ENCODE measurements around the gene ME3.

Gene ME3

GRCh38 chr11:86579406-86579731 is 93.0 kb downstream of the ME3 start:
- no peaks in the 10 kb centered on the region for H3K36me3 ChIP-seq (replicated peaks)
- TF ChIP-seq CTCF (IDR thresholded peaks at IDR 0.05; ENCODE audit: low read depth, low read length, missing control alignments), result no peak
- DNase-seq, result no peak
- no peaks in the 10 kb centered on the region for H3K27me3 ChIP-seq (replicated peaks)
- H3K4me3 ChIP-seq (ENCODE audit: low read depth, low read length), result no peak overlapping the region
- peak overlapping the region; percentile 93 for H3K27ac ChIP-seq
- in situ Hi-C loops (cut with HindIII; ENCODE audit: low pct_ligation_motif_present, low sequenced_read_pairs), result no loop called here

DNA sequence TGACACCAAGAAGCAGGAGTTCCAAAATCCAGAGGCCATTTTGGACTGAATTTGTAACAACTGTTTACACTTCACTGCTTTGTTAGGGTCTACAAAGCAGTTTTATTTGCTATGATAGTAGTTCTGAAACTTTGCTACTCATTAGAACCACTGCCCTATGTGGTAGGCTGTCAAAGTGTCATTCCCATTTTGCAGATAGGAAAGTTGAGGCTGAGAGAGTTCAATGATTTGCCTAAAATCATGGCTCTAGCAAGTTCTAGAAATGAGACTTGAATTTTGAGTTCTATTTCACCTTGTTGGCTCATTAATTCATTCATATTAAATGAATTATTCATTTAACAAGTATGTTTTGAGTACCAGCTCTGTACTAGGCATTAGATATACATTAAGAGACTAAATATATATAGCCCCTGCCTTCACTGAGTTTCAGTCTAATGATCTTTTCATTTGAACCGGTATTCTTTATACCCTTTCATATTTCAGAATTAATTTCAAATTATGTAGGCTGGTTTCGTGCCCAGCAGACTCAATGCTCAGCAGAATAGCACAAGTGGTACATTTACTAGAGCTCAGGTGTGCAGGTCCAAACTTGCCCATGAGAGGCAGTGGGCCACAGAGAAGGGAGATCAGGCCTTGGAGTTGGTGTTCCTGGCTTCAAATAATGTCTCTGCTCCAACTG is 93.5 kb downstream of the ME3 start:
- no peak for TF ChIP-seq CTCF (IDR thresholded peaks at IDR 0.05; ENCODE audit: low read depth, low read length, missing control alignments)
- Histone ChIP-seq H3K36me3 (replicated peaks) (no peaks in the 10 kb centered on the region), H3K27me3 (replicated peaks) (no peaks in the 10 kb centered on the region), H3K27ac (peak overlapping the region; percentile 93), H3K4me3 (ENCODE audit: low read depth, low read length) (no peak overlapping the region)
- no peak for DNase-seq
- in situ Hi-C loops (cut with HindIII; ENCODE audit: low pct_ligation_motif_present, low sequenced_read_pairs), result no loop called here

DNA sequence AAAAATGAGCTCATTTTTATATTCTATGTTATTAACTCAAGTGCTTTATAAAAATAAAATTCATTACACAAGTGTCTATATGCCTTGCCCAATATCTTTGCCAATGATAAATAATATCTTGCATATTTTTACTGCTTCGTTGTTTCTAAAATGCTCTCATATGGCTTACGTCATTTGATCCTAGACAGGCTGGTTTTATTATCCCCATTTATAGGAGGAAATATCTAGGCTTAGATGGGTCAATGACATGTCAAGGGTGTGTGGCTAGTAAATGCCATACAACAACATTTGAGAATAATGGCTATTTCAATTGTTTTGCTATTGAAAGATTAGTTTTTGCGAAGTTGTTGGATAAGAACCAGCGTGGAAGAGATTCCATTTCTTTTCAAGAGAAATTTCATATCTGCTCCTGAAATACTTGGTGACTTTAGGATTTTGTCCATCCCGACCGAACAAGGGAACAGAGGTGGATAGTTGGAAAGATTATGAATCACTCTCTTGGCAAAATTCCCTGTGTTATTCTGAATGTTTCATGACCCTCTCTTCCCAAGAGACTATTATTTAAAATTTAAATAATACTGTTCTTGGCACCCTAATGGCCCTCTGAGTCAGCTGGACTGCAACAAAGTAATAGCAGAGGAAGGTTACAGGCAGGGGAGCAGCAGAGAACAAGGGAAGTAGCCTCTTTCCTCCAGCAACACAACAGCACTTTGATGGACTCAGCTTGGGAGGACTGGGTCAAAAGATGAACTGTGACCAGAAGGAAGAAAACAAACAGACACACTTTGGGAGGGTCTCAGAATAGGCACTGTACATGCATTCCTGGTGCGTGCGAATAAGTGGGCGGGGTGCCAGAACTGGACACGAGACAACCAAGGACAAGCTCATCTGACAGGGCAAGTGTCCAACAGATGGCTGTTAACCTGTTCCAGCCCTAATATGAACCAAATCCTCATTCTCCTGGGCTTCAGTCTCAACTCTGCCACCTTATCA is 94.5 kb downstream of the ME3 start:
- no peaks in the 10 kb centered on the region for H3K27me3 ChIP-seq (replicated peaks)
- TF ChIP-seq CTCF (IDR thresholded peaks at IDR 0.05; ENCODE audit: low read depth, low read length, missing control alignments), result no peak
- H3K27ac ChIP-seq, result peak overlapping the region; percentile 93
- peak; percentile 89 for DNase-seq
- no peak overlapping the region for H3K4me3 ChIP-seq (ENCODE audit: low read depth, low read length)
- no peaks in the 10 kb centered on the region for H3K36me3 ChIP-seq (replicated peaks)
- in situ Hi-C loops (cut with HindIII; ENCODE audit: low pct_ligation_motif_present, low sequenced_read_pairs), result no loop called here

DNA sequence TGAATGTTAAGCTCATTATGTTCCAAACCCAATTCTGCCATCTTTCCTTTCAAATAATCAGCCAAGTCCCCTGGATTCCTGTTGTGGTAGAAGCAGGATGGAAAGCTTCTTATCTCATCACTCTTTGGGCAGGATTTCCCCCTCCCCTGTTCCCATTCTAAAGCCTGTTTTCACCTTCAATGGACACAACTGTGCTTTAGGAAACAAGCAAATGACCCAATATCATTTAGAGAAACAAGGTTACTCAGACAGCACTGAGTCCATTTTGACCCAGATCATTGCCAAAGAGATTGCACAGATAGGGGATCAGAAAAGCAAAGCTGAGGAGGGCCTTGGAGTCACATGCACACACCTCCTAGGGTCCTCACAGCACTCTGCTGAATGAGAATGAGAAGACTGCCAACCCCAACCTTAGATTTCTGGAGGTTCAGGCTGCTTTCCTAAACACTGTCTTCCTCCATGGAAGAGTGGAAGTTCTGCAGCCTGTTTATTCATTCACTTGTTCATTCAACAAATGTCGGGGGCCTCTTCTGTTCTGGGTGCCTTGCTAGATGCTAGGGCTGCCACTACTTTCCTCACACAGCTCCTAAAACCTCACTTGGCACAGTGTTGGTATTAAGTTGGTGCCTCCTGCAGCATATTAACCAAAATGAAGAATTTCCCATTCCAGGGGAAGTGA is 95.3 kb downstream of the ME3 start:
- H3K36me3 ChIP-seq (replicated peaks), result no peaks in the 10 kb centered on the region
- no peak overlapping the region for H3K4me3 ChIP-seq (ENCODE audit: low read depth, low read length)
- H3K27ac ChIP-seq, result peak overlapping the region; percentile 93
- no peaks in the 10 kb centered on the region for H3K27me3 ChIP-seq (replicated peaks)
- no peak for TF ChIP-seq CTCF (IDR thresholded peaks at IDR 0.05; ENCODE audit: low read depth, low read length, missing control alignments)
- in situ Hi-C loops (cut with HindIII; ENCODE audit: low pct_ligation_motif_present, low sequenced_read_pairs), result no loop called here
- no peak for DNase-seq

GRCh38 chr11:86575927-86576326 is 96.5 kb downstream of the ME3 start:
- no peaks in the 10 kb centered on the region for H3K36me3 ChIP-seq (replicated peaks)
- no peak for DNase-seq
- in situ Hi-C loops (cut with HindIII; ENCODE audit: low pct_ligation_motif_present, low sequenced_read_pairs), result no loop called here
- H3K27ac ChIP-seq, result peak overlapping the region; percentile 77
- H3K27me3 ChIP-seq (replicated peaks), result no peaks in the 10 kb centered on the region
- TF ChIP-seq CTCF (IDR thresholded peaks at IDR 0.05; ENCODE audit: low read depth, low read length, missing control alignments), result no peak
- no peak overlapping the region for H3K4me3 ChIP-seq (ENCODE audit: low read depth, low read length)

All from brain microvascular endothelial cell (primary cell).